ENCODE results near the gene CEP152. TPM values are rescaled to one million over a fixed set of nuclear protein-coding genes. Genes with fewer than 3 reads are reported as not detected.

The CEP152 gene
- total and polyA plus RNA-seq, 10 of the 15 experiments (the other 5 are each of a cell fraction or from before 2014, with no cell fraction given), result 5.3 to 22.6 (median 14.2) TPM

- no peaks in the 10 kb centered on the region for H3K36me3 ChIP-seq (ENCODE audit: control insufficient read depth in 2 of 2, insufficient read depth in 2 of 2, low read length in 1 of 2)
- FAIRE-seq (no peak), DNase-seq (ENCODE audit: low read depth, low spot score) (no peak), ATAC-seq (no peak)
- no peaks in the 10 kb centered on the region; the same call in 1 of the 2 replicates for H3K4me1 ChIP-seq (ENCODE audit: control insufficient read depth, insufficient read depth, low read length)
- H3K4me3 ChIP-seq, result no peak overlapping the region
- ChIA-PET POLR2A (no interaction called here), RAD21 (ENCODE audit: unreplicated experiment) (no interaction called here), SMC1A (ENCODE audit: uncharacterized antibody, unreplicated experiment) (no interaction called here), CTCF (no interaction called here)
- H3K79me2 ChIP-seq (ENCODE audit: control insufficient read depth, insufficient read depth, low read length), result no peaks in the 10 kb centered on the region
- in situ Hi-C loops (cut with MboI), result no loop called here
- H3K9me3 ChIP-seq (replicated peaks; ENCODE audit: control insufficient read depth, insufficient read depth, low read length), result no peaks in the 10 kb centered on the region
- H3K9ac ChIP-seq (ENCODE audit: control insufficient read depth, insufficient read depth, low read length), result no peak overlapping the region
- H2AFZ ChIP-seq (ENCODE audit: control insufficient read depth, low read depth, low read length), result no peak overlapping the region
- BruUV-seq (replicated peaks), result no TSS peak
- 89% methylated on average over 1 of the region's 1 CpG for WGBS (ENCODE audit: insufficient coverage, insufficient replicate concordance, low lambda C conversion rate, missing lambda C conversion rate)
- intact Hi-C loops (cut with micrococcal nuclease; ENCODE audit: unreplicated experiment), result no loop called here
- no peaks in the 10 kb centered on the region for H4K20me1 ChIP-seq (ENCODE audit: control insufficient read depth, insufficient read depth)
- no peak overlapping the region for H3K4me2 ChIP-seq (ENCODE audit: control insufficient read depth, insufficient read depth)
- no peak overlapping the region for H3K27ac ChIP-seq (ENCODE audit: control insufficient read depth, insufficient read depth)
- TF ChIP-seq CEBPB (IDR thresholded peaks at IDR 0.05; ENCODE audit: borderline replicate concordance in 1 of 2, low read depth in 2 of 2, low read length in 2 of 2) (no peak), JUND (IDR thresholded peaks at IDR 0.05; ENCODE audit: low read depth, low read length) (no peak), PKNOX1 (IDR thresholded peaks at IDR 0.05) (no peak), MEF2B (IDR thresholded peaks at IDR 0.05; ENCODE audit: partially characterized antibody, poor library complexity, severe bottlenecking) (no peak), RB1 (IDR thresholded peaks at IDR 0.05; ENCODE audit: borderline replicate concordance) (no peak), RUNX3 (IDR thresholded peaks at IDR 0.05; ENCODE audit: low read length) (no peak)
- no peaks in the 10 kb centered on the region for H3K27me3 ChIP-seq (replicated peaks in 1 of 2; ENCODE audit: control insufficient read depth in 2 of 2, insufficient read depth in 2 of 2, low read length in 1 of 2)
Observed at GRCh38 chr15:48703544-48703943, 107.3 kb downstream of the CEP152 start.
